IMR-90 (cell line): ENCODE results near the gene DCUN1D4. TPM values are rescaled to one million over a fixed set of nuclear protein-coding genes. Genes with fewer than 3 reads are reported as not detected.

Source experiments
- ATAC-seq: fragments of 200-7000 bp; cut with Tn5 transposase; 2 replicates; pipeline ENCODE4 v1.9.1; 2020; ENCODE audit warnings: low read depth, mild to moderate bottlenecking, moderate library complexity
- BruUV-seq: library from RNA; stranded (reverse); fragments of 400-500 nt; replicated peaks from 2 replicates; lab custom pipeline; 2021; lab: Mats Ljungman, UMichigan
- CTCF ChIA-PET: fragments of 300-600 bp; formaldehyde crosslinking; extraction: SDS; loops from one replicate; lab custom pipeline; 2021; ENCODE audit warnings: antibody characterized with exemption; lab: Yijun Ruan, JAX
- POLR2A ChIA-PET: fragments of 300-600 bp; sonication (Branson Sonifier 250); formaldehyde crosslinking; loops from one replicate; lab custom pipeline; 2022; ENCODE audit warnings: antibody characterized with exemption; ENCODE audit not compliant: unreplicated experiment; lab: Charles Lee
- DNase-seq: peaks from one replicate; pipeline ENCODE4 v3.0.0; 2013
- H2AFZ ChIP-seq: replicated peaks from 2 replicates; pipeline ENCODE3; 2013; ENCODE audit warnings: low read length, mild to moderate bottlenecking; ENCODE audit not compliant: poor library complexity
- H2AK5ac ChIP-seq: 2 replicates; pipeline ENCODE4 v1.6.1; 2013; ENCODE audit warnings: low read depth, low read length, inconsistent platforms
- H2AK9ac ChIP-seq: replicated peaks from 2 replicates; pipeline ENCODE3; 2013; ENCODE audit warnings: mild to moderate bottlenecking, low read depth, low read length, moderate library complexity; ENCODE audit not compliant: poor library complexity
- H2BK120ac ChIP-seq: 2 replicates; pipeline ENCODE4 v1.6.1; 2013; ENCODE audit warnings: low read depth, low read length, inconsistent platforms
- H2BK15ac ChIP-seq: 3 replicates; pipeline ENCODE4 v1.6.1; 2013; ENCODE audit warnings: low read depth, low read length, inconsistent platforms
- H2BK20ac ChIP-seq: 2 replicates; pipeline ENCODE4 v1.6.1; 2013; ENCODE audit warnings: low read depth, mild to moderate bottlenecking, inconsistent platforms, low read length, moderate library complexity
- H2BK5ac ChIP-seq: 2 replicates; pipeline ENCODE4 v1.6.1; 2013; ENCODE audit warnings: mild to moderate bottlenecking, low read depth, low read length, inconsistent platforms; ENCODE audit not compliant: poor library complexity, severe bottlenecking
- H3K14ac ChIP-seq: replicated peaks from 2 replicates; pipeline ENCODE4 v1.6.1; 2013; ENCODE audit warnings: low read depth, low read length, inconsistent platforms
- H3K18ac ChIP-seq: 2 replicates; pipeline ENCODE4 v1.6.1; 2013; ENCODE audit warnings: low read depth, low read length, control low read depth
- H3K23ac ChIP-seq: 2 replicates; pipeline ENCODE4 v1.6.1; 2013; ENCODE audit warnings: low read depth, low read length, inconsistent platforms
- H3K27ac ChIP-seq: 2 replicates; pipeline ENCODE4 v1.5.1; 2013; ENCODE audit warnings: mild to moderate bottlenecking, control low read depth, low read length; ENCODE audit not compliant: insufficient read depth
- H3K27me3 ChIP-seq: 2 replicates; pipeline ENCODE4 v1.6.1; 2013; ENCODE audit warnings: low read length; ENCODE audit not compliant: control insufficient read depth, insufficient read depth
- H3K36me3 ChIP-seq: 2 replicates; pipeline ENCODE4 v1.6.1; 2013; ENCODE audit warnings: low read length, mixed read lengths; ENCODE audit not compliant: control insufficient read depth, insufficient read depth
- H3K4ac ChIP-seq: 2 replicates; pipeline ENCODE4 v1.6.1; 2013; ENCODE audit warnings: low read depth, low read length, inconsistent platforms
- H3K4me1 ChIP-seq: 2 replicates; pipeline ENCODE4 v1.6.1; 2013; ENCODE audit warnings: low read length, mixed read lengths; ENCODE audit not compliant: control insufficient read depth, insufficient read depth
- H3K4me2 ChIP-seq: 2 replicates; pipeline ENCODE4 v1.6.1; 2013; ENCODE audit warnings: low read depth, mild to moderate bottlenecking, control low read depth, low read length, moderate library complexity
- H3K4me3 ChIP-seq: 2 replicates; pipeline ENCODE4 v1.5.1; 2013; ENCODE audit warnings: low read depth, mild to moderate bottlenecking, control low read depth, low read length, moderate library complexity; ENCODE audit not compliant: insufficient read depth
- H3K56ac ChIP-seq: 2 replicates; pipeline ENCODE4 v1.6.1; 2013; ENCODE audit warnings: low read length, inconsistent platforms; ENCODE audit not compliant: insufficient read depth; ENCODE audit errors: extremely low read depth
- H3K79me1 ChIP-seq, 2 experiments: 2 replicates each; pipeline ENCODE4 v1.6.1; 2013; ENCODE audit warnings: low read length in 2 of 2, inconsistent platforms in 1 of 2, low read depth in 1 of 2
- H3K9ac ChIP-seq: 2 replicates; pipeline ENCODE4 v1.6.1; 2013; ENCODE audit warnings: low read depth, low read length, control low read depth
- H3K9me1 ChIP-seq: 2 replicates; pipeline ENCODE4 v1.6.1; 2013; ENCODE audit warnings: low read length, inconsistent platforms; ENCODE audit not compliant: insufficient read depth
- H3K9me3 ChIP-seq: 2 replicates; pipeline ENCODE4 v1.6.1; 2013; ENCODE audit warnings: low read length; ENCODE audit not compliant: control insufficient read depth, insufficient read depth
- H4K20me1 ChIP-seq: 2 replicates; pipeline ENCODE4 v1.6.1; 2013; ENCODE audit warnings: low read length, inconsistent platforms; ENCODE audit not compliant: insufficient read depth
- H4K5ac ChIP-seq: 2 replicates; pipeline ENCODE4 v1.6.1; 2013; ENCODE audit warnings: mild to moderate bottlenecking, low read depth, low read length, control low read depth
- H4K8ac ChIP-seq, 2 experiments: 2 replicates each; pipeline ENCODE4 v1.6.1; 2013; ENCODE audit warnings: low read depth in 2 of 2, low read length in 2 of 2, control low read depth in 1 of 2, inconsistent platforms in 1 of 2
- H4K91ac ChIP-seq: 2 replicates; pipeline ENCODE4 v1.6.1; 2013; ENCODE audit warnings: low read depth, low read length, inconsistent platforms; ENCODE audit not compliant: insufficient read depth
- BHLHE40 ChIP-seq: fragments of 150-350 bp; IDR thresholded peaks from 2 replicates; pipeline ENCODE4 v1.6.1; 2016; ENCODE audit warnings: mild to moderate bottlenecking, low read depth, low read length
- FOS ChIP-seq: fragments of 150-350 bp; IDR thresholded peaks from 2 replicates; pipeline ENCODE4 v1.6.1; 2016; ENCODE audit warnings: low read depth, low read length
- MAFK ChIP-seq: IDR thresholded peaks from 2 replicates; pipeline ENCODE4 v1.6.1; 2012; ENCODE audit warnings: low read depth, low read length, improper control_type of control experiment
- MAZ ChIP-seq: IDR thresholded peaks from 2 replicates; pipeline ENCODE4 v1.6.1; 2012; ENCODE audit warnings: low read depth, mild to moderate bottlenecking, low read length, improper control_type of control experiment, moderate library complexity, borderline replicate concordance
- MXI1 ChIP-seq: IDR thresholded peaks from 2 replicates; pipeline ENCODE4 v1.6.1; 2012; ENCODE audit warnings: low read depth, mild to moderate bottlenecking, low read length, moderate library complexity, borderline replicate concordance
- NFE2L2 ChIP-seq: fragments of 150-350 bp; IDR thresholded peaks from 2 replicates; pipeline ENCODE4 v1.6.1; 2016; ENCODE audit warnings: low read depth, mild to moderate bottlenecking, low read length
- RAD21 ChIP-seq: IDR thresholded peaks from 2 replicates; pipeline ENCODE4 v1.6.1; 2012; ENCODE audit warnings: low read length, improper control_type of control experiment
- SMC3 ChIP-seq: fragments of 150-350 bp; IDR thresholded peaks from 2 replicates; pipeline ENCODE4 v1.6.1; 2016; ENCODE audit warnings: low read depth, mild to moderate bottlenecking, antibody characterized with exemption, low read length, moderate library complexity
- WGBS, 2 experiments: methylation state at CpG; one replicate each; pipeline versions ENCODE4 v1.1.5 to v1.1.7; 2013; ENCODE audit warnings: missing lambda C conversion rate in 2 of 2; ENCODE audit not compliant: insufficient read length in 1 of 2; ENCODE audit errors: extremely low coverage in 2 of 2; 5-methylcytosine and 5-hydroxymethylcytosine counted together
- dilution Hi-C: fragments of 300-500 bp; cut with HindIII; formaldehyde crosslinking; loops from one replicate; pipeline ENCODE4 v1.14.3; 2018; ENCODE audit warnings: low sequenced_read_pairs; ENCODE audit not compliant: unreplicated experiment
- in situ Hi-C: fragments of 300-500 bp; cut with MboI; formaldehyde crosslinking; loops from 3 replicates; pipeline ENCODE4 v1.14.3; 2019; ENCODE audit warnings: low sequenced_read_pairs, inconsistent platforms, mixed read lengths
- intact Hi-C: fragments of 100-400 bp; cut with micrococcal nuclease; formaldehyde crosslinking; loops from 2 replicates; pipeline ENCODE4 v1.10.0; 2022
- polyA plus RNA-seq, 3 experiments: library from polyadenylated mRNA; depleted of rRNA; stranded (reverse); fragments of >200 nt; gene quantifications; 2 replicates each; pipeline ENCODE4 v1.2.3, GENCODE V29; 2012; ENCODE audit warnings: low replicate concordance in 1 of 3
- total RNA-seq: library from RNA; depleted of rRNA; stranded (reverse); fragments of >200 nt; gene quantifications from 2 replicates; pipeline ENCODE4 v1.2.3, GENCODE V29; 2012

Gene DCUN1D4
- total and polyA plus RNA-seq, 2 of the 4 experiments (the other 2 are of a cell fraction) = 31.0 to 44.3 TPM

- Histone ChIP-seq H3K23ac (no peak overlapping the region), H3K4ac (no peak overlapping the region), H3K4me2 (no peak overlapping the region), H2BK15ac (no peak overlapping the region), H4K20me1 (peaks cover 23% of the 10 kb centered on the region; the same call in 1 of the 2 replicates), H2BK5ac (no peak overlapping the region), H3K14ac (no peak overlapping the region), H3K18ac (no peak overlapping the region), H2AK9ac (no peak overlapping the region), H3K27me3 (no peaks in the 10 kb centered on the region), H3K9me1 (peaks cover 7% of the 10 kb centered on the region), H3K36me3 (peaks cover 9% of the 10 kb centered on the region), H3K27ac (no peak overlapping the region), H4K8ac (no peak overlapping the region), H3K4me1 (peaks cover 7% of the 10 kb centered on the region), H4K91ac (no peak overlapping the region), H3K4me3 (no peak overlapping the region), H4K5ac (no peak overlapping the region), H3K9ac (no peak overlapping the region), H3K79me1 (peaks cover 14 to 68% of the 10 kb centered on the region in 2 experiments), H3K56ac (no peak overlapping the region), H3K9me3 (no peaks in the 10 kb centered on the region), H2AK5ac (no peak overlapping the region), H2BK120ac (no peak overlapping the region), H2BK20ac (no peak overlapping the region), H2AFZ (no peak overlapping the region)
- WGBS, 2 experiments = no CpG with 5 or more reads among the region's 4 CpGs
- ChIA-PET CTCF (no interaction called here), POLR2A (no interaction called here)
- TF ChIP-seq NFE2L2 = no peak
- no peak for TF ChIP-seq SMC3
- TF ChIP-seq MAFK = no peak
- no peak for TF ChIP-seq FOS
- no peak for TF ChIP-seq RAD21
- TF ChIP-seq MXI1 = no peak
- no peak for TF ChIP-seq MAZ
- no peak for TF ChIP-seq BHLHE40
- in situ Hi-C loops = no loop called here
- dilution Hi-C loops = no loop called here
- DNase-seq = no peak
- intact Hi-C loops = no loop called here
- no TSS peak for BruUV-seq
- ATAC-seq = no peak
Measured at GRCh38 chr4:51850294-51850693, 7.3 kb downstream of the DCUN1D4 start.
